Measurements from ENCODE around the gene KIF11. TPM values are rescaled to one million over a fixed set of nuclear protein-coding genes. Genes with fewer than 3 reads are reported as not detected.

The KIF11 gene
- total and polyA plus RNA-seq, 2 of the 13 experiments (the other 11 are each of a cell fraction or from before 2014, with no cell fraction given): 8.7 to 38.4 TPM

GRCh38 chr10:92592761-92593618 lies at the start of gene KIF11 (continued):
- TF ChIP-seq MTA3 (CRISPR knock-in tag; IDR thresholded peaks at IDR 0.05): no peak
- TF ChIP-seq TEAD3 (CRISPR knock-in tag; optimal IDR thresholded peaks at IDR 0.05; ENCODE audit: borderline replicate concordance): peak; percentile 39
- TF ChIP-seq MAFG (CRISPR knock-in tag; IDR thresholded peaks at IDR 0.05): no peak
- TF ChIP-seq ZNF503 (CRISPR knock-in tag; IDR thresholded peaks at IDR 0.05): no peak
- TF ChIP-seq JDP2 (CRISPR knock-in tag; IDR thresholded peaks at IDR 0.05; ENCODE audit: borderline replicate concordance): no peak
- no peak for TF ChIP-seq CCAR2 (optimal IDR thresholded peaks at IDR 0.05; ENCODE audit: low read depth, low read length)
- no peak for TF ChIP-seq GABPA (IDR thresholded peaks at IDR 0.05; ENCODE audit: low read depth, low read length)
- peak; percentile 62 for TF ChIP-seq GABPA (CRISPR knock-in tag; IDR thresholded peaks at IDR 0.05; ENCODE audit: low read depth)
- TF ChIP-seq ZNF619 (CRISPR knock-in tag; IDR thresholded peaks at IDR 0.05): peak; percentile 88
- TF ChIP-seq CEBPG (CRISPR knock-in tag; IDR thresholded peaks at IDR 0.05): no peak
- TF ChIP-seq ZUFSP (CRISPR knock-in tag; IDR thresholded peaks at IDR 0.05; ENCODE audit: borderline replicate concordance): no peak
- 0 out of 2 replicates have a peak, but pooled peaks have one; percentile 59 for TF ChIP-seq ZNF383 (CRISPR knock-in tag; IDR thresholded peaks at IDR 0.05; ENCODE audit: borderline replicate concordance)
- 0 out of 2 replicates have a peak, but pooled peaks have one; percentile 29 for TF ChIP-seq ZNF44 (CRISPR knock-in tag; IDR thresholded peaks at IDR 0.05)
- no peak for TF ChIP-seq ZNF30 (CRISPR knock-in tag; IDR thresholded peaks at IDR 0.05)
- no peak; the same call in 1 of the 2 replicates for TF ChIP-seq TEF (CRISPR knock-in tag; IDR thresholded peaks at IDR 0.05)
- peak; percentile 48; the same call in 1 of the 2 replicates for TF ChIP-seq ZNF768 (CRISPR knock-in tag; IDR thresholded peaks at IDR 0.05)
- TF ChIP-seq MNT (IDR thresholded peaks at IDR 0.05): peak; percentile 65
- TF ChIP-seq ZNF883 (CRISPR knock-in tag; IDR thresholded peaks at IDR 0.05; ENCODE audit: not compliant biosample characterization): no peak
- no peak for TF ChIP-seq CSRNP2 (CRISPR knock-in tag; conservative IDR thresholded peaks at IDR 0.05; ENCODE audit: low read depth)
- no peak for TF ChIP-seq BRF2 (CRISPR knock-in tag; IDR thresholded peaks at IDR 0.05)
- TF ChIP-seq CBFB (CRISPR knock-in tag; IDR thresholded peaks at IDR 0.05): peak; percentile 41; the same call in 1 of the 2 replicates

Data from HepG2 (cell line).